Activated T-helper 1 cell treated with Interleukin-2 at 50 U/mL for 16 hours (primary cell): ENCODE measurements around the gene KCNIP3.
A peak's percentile ranks its signal among the peaks of the same experiment; 100 is the strongest.

Experiments
- DNase-seq: peaks from one replicate; pipeline ENCODE4 v3.0.0-alpha.2; 2020; ENCODE audit warnings: low read depth

The KCNIP3 gene

GRCh38 chr2:95329891-95330793, 33.0 kb downstream of the KCNIP3 start:
- no peak for DNase-seq

GRCh38 chr2:95330794-95331338, 33.7 kb downstream of the KCNIP3 start:
- DNase-seq = no peak

DNA sequence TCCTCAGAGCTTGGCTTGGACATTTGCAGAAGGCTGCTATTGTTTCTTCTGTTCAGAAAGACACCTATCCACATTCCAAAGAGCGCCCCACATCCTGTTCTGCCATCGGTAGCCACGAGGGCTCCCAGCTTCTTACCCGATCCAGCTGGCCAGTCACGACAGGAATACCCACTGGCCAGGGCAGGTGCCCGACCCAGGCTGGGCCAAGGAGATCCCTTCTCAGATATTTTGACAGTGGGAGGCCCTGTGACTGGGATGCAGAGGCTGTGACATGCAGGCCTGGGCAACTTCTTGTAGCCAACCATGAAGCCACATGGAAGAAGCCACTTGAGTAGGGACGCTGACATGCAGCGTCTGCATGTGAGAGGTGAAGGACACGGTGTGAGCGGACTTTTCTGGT, 34.5 kb downstream of the KCNIP3 start:
- DNase-seq = no peak

DNA sequence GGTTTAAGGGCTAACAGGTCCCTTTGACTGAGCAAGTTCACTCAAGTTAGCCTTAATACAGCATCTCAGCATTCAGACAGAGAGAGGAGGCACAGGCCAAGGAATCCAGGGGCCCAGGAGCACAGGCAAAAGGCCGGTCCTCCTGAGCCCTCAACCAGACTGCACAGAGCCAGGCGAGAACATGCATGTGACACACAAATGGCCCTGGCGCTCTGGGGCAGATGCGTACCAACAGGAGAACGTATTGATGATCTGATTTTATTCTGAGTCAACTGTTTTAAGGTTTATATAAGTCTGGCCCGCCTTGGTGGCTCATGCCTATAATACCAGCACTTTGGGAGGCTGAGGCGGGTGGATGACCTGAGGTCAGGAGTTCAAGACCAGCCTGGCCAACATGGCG, 34.9 kb downstream of the KCNIP3 start:
- no peak for DNase-seq

- DNase-seq = no peak
Observed at GRCh38 chr2:95333056-95333455, 35.9 kb downstream of the KCNIP3 start.

- DNase-seq = no peak
Observed at GRCh38 chr2:95333888-95334338, 36.8 kb downstream of the KCNIP3 start.

- DNase-seq = no peak
Observed at GRCh38 chr2:95334916-95335641, 37.9 kb downstream of the KCNIP3 start.

- DNase-seq = no peak
Observed at GRCh38 chr2:95336406-95336805, 39.3 kb downstream of the KCNIP3 start.

DNA sequence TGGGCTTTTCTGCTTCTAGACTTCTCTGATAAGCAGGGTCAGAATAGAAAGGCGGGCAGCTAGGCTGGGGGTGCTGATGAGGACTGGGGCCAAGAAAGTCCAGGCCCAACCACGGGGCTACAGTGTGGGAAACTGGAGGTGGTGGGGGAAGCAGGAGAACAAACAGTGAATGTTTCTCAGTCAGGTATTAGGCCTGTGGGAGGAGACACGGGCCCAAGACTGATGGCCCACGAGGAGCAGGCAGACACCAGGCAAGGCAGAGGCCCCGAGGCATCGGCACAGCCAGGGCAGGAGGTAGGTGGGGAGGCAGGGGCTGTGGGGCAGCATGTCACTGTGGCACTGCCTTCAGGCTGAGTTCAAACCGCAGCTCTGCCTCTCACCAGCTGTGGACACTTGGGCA, 40.7 kb downstream of the KCNIP3 start:
- no peak for DNase-seq

GRCh38 chr2:95342556-95343320, 45.6 kb downstream of the KCNIP3 start:
- DNase-seq = no peak

- no peak for DNase-seq
Observed at GRCh38 chr2:95343429-95344214, 46.5 kb downstream of the KCNIP3 start.

GRCh38 chr2:95344215-95344583, 47.1 kb downstream of the KCNIP3 start:
- no peak for DNase-seq

- DNase-seq = no peak
Observed at GRCh38 chr2:95344656-95345055, 47.5 kb downstream of the KCNIP3 start.

- DNase-seq = no peak
Observed at GRCh38 chr2:95345081-95345562, 48.0 kb downstream of the KCNIP3 start.

DNA sequence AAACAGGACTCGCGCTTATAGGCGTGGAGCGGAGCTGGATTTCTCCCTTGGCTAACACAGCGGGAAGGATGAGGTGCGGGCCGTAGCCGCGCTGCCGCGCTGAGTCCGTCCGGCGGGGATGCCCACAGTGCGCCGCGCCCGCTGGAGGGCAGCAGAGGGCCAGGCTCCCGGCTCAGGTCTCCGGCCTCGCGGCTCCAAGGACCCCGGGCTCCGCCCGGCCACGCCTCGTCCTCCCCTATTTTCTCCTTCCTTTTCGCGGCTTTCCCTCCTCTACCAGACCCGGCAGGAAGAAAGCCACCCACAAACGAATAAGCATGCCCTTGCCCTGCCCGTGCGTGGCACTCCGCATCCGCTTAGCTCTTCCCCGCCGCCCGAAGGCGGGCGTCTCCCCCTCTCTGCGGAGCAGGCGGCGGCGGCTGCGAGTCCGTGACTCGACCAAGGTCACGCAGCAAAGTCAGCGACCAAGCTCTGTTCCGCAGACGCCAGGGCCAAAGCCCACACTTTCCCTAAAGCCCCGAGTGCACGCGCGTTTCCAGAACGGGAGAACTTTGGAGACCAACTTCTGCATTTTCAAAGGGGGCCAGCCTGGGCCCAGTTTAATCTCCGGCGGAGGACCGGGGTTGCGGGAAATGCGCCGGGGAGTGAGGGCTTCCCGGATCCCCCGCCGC, 48.5 kb downstream of the KCNIP3 start:
- peak; percentile 28 for DNase-seq

DNA sequence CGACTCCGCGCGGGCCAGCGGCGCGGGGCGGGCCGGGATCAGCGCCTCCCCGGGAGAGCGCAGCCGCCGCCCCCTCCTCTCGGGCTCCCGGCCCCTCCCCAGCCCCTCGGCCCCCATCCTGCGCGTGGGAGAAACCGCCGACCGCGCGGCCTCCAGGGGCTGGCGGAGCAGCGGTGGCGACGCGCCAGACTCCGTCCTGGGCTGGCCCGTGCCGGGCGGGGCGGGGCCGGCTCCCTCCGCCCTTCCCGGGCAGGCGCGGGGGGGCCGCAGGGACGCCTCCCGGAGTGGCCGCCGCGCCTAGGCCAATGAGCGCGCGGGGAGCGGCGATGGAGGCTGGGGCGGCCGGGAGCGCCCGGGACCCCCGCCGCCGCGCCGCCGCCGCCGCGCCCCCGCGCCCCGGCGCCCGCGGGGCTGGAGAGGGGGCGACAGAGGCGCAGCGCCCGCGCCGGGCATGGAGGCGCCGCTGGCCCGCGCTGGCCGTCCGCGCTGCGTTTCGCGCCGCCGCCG, 49.1 kb downstream of the KCNIP3 start:
- no peak for DNase-seq

DNA sequence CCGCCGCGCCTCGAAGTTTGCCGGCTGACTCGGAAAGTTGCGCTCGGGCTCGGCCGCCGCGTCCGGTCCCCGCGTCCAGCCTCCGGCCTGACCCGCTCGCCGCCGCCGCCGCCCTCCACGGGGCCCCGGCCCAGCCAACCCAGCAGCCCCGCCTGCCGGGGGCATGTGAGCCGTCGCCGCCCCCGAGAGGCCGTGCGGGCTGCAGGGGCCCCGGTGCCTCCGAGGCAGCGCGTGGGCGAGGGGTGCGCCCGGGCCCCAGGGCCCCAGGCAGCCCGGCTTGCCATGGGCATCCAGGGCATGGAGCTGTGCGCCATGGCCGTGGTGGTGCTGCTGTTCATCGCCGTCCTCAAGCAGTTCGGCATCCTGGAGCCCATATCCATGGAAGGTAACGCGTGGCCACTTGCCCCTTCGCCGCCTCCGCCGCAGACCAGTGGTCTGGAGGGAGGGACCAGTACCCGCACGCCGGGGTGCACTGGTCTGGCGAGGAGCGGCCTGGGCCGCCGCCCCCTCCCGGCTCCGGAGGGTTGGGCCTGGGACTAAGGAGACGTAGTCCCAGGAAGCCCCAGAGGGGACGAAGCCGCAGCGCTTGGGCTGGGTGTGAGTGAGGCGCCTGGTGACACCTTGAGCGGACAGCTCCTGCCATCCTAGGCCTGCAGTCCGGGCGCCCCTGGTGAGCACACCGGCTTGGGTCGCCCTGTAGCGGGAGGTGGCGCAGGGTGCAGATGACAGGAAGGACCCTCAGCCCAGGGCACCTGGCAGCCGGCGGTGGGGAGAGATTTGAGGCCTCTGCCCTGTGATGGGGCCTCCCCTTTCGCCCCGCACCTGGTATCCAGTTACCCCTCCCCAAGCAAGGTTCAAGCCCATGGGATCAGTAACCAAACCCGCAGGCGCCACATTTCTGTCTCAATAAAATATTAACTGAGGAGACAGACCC, 49.9 kb downstream of the KCNIP3 start:
- no peak for DNase-seq

DNA sequence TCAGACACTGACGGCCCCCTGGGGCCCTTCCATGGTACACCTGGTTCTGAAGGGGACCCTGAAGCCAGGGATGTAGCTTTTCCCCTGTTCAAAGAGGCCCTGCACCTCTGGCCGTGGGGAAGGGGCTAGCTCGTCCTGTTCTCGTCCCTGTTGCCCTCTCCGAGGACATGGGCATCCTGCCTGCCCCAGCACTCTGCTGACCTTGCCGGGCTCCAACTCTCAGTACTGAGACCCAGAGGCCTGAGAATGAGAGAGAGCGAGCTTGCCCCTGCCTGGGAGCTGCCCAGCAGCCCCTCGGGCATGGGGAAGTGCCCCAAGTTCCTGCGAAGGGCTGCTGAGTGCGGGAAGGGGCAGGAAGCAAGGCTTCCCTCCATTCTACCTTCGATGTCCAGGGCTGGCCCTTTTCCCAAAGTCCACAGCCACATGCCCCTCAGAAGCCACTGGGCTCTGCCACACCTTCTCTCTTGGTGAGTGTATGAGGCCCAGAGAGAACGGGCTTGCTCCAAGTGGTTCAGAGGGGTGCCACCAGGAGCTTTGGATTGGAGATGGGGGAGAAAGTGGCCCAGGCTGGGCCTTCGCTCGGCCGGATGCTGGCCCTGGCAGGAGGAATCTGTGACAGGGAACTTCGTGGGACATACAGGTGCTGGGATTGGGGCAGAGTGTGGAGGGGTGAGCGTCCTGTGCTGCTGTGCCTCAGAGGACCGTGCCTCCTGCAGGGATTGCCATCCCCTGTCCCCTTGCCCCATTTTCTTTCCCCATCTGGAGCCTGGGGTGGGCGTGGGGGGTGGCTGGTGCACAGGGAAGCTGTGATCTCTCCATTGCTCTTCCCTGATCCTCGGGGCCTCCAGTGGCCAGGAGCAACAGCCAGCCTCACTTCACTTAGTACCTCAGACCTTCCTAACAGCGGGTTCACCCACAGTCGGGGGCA, 50.8 kb downstream of the KCNIP3 start:
- no peak for DNase-seq
